HepG2 (cell line): ENCODE data around the gene NCOA1. TPM values are rescaled to one million over a fixed set of nuclear protein-coding genes. Genes with fewer than 3 reads are reported as not detected.

Experiments used
- AKAP8 ChIP-seq: sonication (generic); formaldehyde crosslinking; IDR thresholded peaks from 2 replicates; pipeline ENCODE4 v1.5.1; 2020; ENCODE audit warnings: mild to moderate bottlenecking, missing genetic modification reagents
- ATF7-NPFF ChIP-seq: sonication (generic); formaldehyde crosslinking; IDR thresholded peaks from 2 replicates; pipeline ENCODE4 v1.8.1; 2023; ENCODE audit warnings: mild to moderate bottlenecking, low read depth, missing genetic modification reagents, moderate library complexity
- FOXK2 ChIP-seq: fragments of 450-650 bp; IDR thresholded peaks from 2 replicates; pipeline ENCODE4 v1.6.1; 2016
- GTF3A ChIP-seq: sonication (generic); formaldehyde crosslinking; conservative IDR thresholded peaks from 2 replicates; pipeline ENCODE4 v1.4.0; 2020; ENCODE audit warnings: mild to moderate bottlenecking, missing genetic modification reagents
- HNRNPL ChIP-seq: fragments of 200-400 bp; formaldehyde crosslinking; IDR thresholded peaks from 2 replicates; pipeline ENCODE4 v1.6.1; 2017; ENCODE audit warnings: mild to moderate bottlenecking, low read depth, low read length
- HOXA3 ChIP-seq: sonication (generic); formaldehyde crosslinking; IDR thresholded peaks from 2 replicates; pipeline ENCODE4 v1.5.0; 2020; ENCODE audit warnings: missing genetic modification reagents
- JDP2 ChIP-seq: sonication (generic); formaldehyde crosslinking; IDR thresholded peaks from 2 replicates; pipeline ENCODE4 v1.8.1; 2022; ENCODE audit warnings: missing genetic modification reagents, borderline replicate concordance
- PHF21A ChIP-seq: sonication (generic); formaldehyde crosslinking; IDR thresholded peaks from 2 replicates; pipeline ENCODE4 v1.5.0; 2020; ENCODE audit warnings: mild to moderate bottlenecking, missing genetic modification reagents
- POLR2A ChIP-seq, 2 experiments: IDR thresholded peaks; 2 replicates each; pipeline ENCODE4 v1.6.1; 2011; ENCODE audit warnings: low read depth in 2 of 2, low read length in 2 of 2, mild to moderate bottlenecking in 1 of 2, moderate library complexity in 1 of 2; ENCODE audit not compliant: insufficient read depth in 1 of 2
- RARG ChIP-seq: sonication (generic); formaldehyde crosslinking; IDR thresholded peaks from 2 replicates; pipeline ENCODE4 v1.4.0; 2020; ENCODE audit warnings: low read depth, mild to moderate bottlenecking, missing genetic modification reagents
- SMARCC2 ChIP-seq: fragments of 450-650 bp; IDR thresholded peaks from 2 replicates; pipeline ENCODE4 v1.6.1; 2017; ENCODE audit warnings: antibody characterized with exemption, mild to moderate bottlenecking
- TP53 ChIP-seq: sonication (generic); formaldehyde crosslinking; conservative IDR thresholded peaks from 2 replicates; pipeline ENCODE4 v1.4.0; 2020; ENCODE audit warnings: missing genetic modification reagents
- ZBTB38 ChIP-seq: sonication (generic); formaldehyde crosslinking; IDR thresholded peaks from 2 replicates; pipeline ENCODE4 v1.5.1; 2020; ENCODE audit warnings: mild to moderate bottlenecking, missing genetic modification reagents
- ZBTB8A ChIP-seq: sonication (generic); formaldehyde crosslinking; IDR thresholded peaks from 2 replicates; pipeline ENCODE4 v1.4.0; 2020; ENCODE audit warnings: mild to moderate bottlenecking, low read depth, missing genetic modification reagents, borderline replicate concordance
- ZFP90 ChIP-seq: sonication (generic); formaldehyde crosslinking; IDR thresholded peaks from 2 replicates; pipeline ENCODE4 v1.8.0; 2022; ENCODE audit warnings: missing genetic modification reagents, mild to moderate bottlenecking, inconsistent platforms, borderline replicate concordance
- ZNF136 ChIP-seq: sonication (generic); formaldehyde crosslinking; IDR thresholded peaks from 2 replicates; pipeline ENCODE4 v1.8.1; 2022; ENCODE audit warnings: low read depth, mild to moderate bottlenecking, moderate library complexity, missing genetic modification reagents
- ZNF251 ChIP-seq: sonication (generic); formaldehyde crosslinking; IDR thresholded peaks from 2 replicates; pipeline ENCODE4 v1.9.0; 2021; ENCODE audit warnings: mild to moderate bottlenecking, missing genetic modification reagents
- ZNF589 ChIP-seq: sonication (generic); formaldehyde crosslinking; conservative IDR thresholded peaks from 2 replicates; pipeline ENCODE4 v1.8.0; 2022; ENCODE audit warnings: mild to moderate bottlenecking, moderate library complexity, missing genetic modification reagents
- ZNF616 ChIP-seq: sonication (generic); formaldehyde crosslinking; IDR thresholded peaks from 2 replicates; pipeline ENCODE4 v1.5.0; 2020; ENCODE audit warnings: low read depth, mild to moderate bottlenecking, missing genetic modification reagents
- ZSCAN25 ChIP-seq: sonication (generic); formaldehyde crosslinking; IDR thresholded peaks from 2 replicates; pipeline ENCODE4 v1.8.0; 2022; ENCODE audit warnings: mild to moderate bottlenecking, missing genetic modification reagents
- polyA plus RNA-seq, 8 experiments: library from polyadenylated mRNA; depleted of rRNA in 3 of 8; stranded (reverse) in 7 of 8; unstranded in 1 of 8; fragments of >200 nt; fragmentation: Illumina TruSeq in 4 of 8; extraction: Trizol in 4 of 8; gene quantifications; 2 replicates each; pipeline versions ENCODE4 v1.2.1 to v1.2.3, GENCODE V29; 2011 to 2016; ENCODE audit warnings: low read depth in 4 of 8, missing spikeins in 1 of 8, mixed read lengths in 1 of 8; ENCODE audit not compliant: insufficient read depth in 1 of 8
- total RNA-seq, 5 experiments: library from RNA; depleted of rRNA; stranded (reverse); fragments of >200 nt; fragmentation: Illumina TruSeq; extraction: Trizol; gene quantifications; 2 replicates each; pipeline ENCODE4 v1.2.3, GENCODE V29; 2016; ENCODE audit warnings: low read depth in 1 of 5
- TF ChIP-seq, protein P1 (sequence below): IDR thresholded peaks from 2 replicates; pipeline ENCODE4 v1.6.1; 2016
- TF ChIP-seq, protein P2 (sequence below): sonication (generic); formaldehyde crosslinking; IDR thresholded peaks from 2 replicates; pipeline ENCODE4 v1.5.1; 2020; ENCODE audit warnings: mild to moderate bottlenecking, missing genetic modification reagents, moderate library complexity
- TF ChIP-seq, protein P3 (sequence below): sonication (generic); formaldehyde crosslinking; IDR thresholded peaks from 2 replicates; pipeline ENCODE4; 2020; ENCODE audit warnings: missing genetic modification reagents, mild to moderate bottlenecking, borderline replicate concordance

The NCOA1 gene
- total and polyA plus RNA-seq, 2 of the 13 experiments (the other 11 are each of a cell fraction or from before 2014, with no cell fraction given), result 10.0 to 10.4 TPM

DNA sequence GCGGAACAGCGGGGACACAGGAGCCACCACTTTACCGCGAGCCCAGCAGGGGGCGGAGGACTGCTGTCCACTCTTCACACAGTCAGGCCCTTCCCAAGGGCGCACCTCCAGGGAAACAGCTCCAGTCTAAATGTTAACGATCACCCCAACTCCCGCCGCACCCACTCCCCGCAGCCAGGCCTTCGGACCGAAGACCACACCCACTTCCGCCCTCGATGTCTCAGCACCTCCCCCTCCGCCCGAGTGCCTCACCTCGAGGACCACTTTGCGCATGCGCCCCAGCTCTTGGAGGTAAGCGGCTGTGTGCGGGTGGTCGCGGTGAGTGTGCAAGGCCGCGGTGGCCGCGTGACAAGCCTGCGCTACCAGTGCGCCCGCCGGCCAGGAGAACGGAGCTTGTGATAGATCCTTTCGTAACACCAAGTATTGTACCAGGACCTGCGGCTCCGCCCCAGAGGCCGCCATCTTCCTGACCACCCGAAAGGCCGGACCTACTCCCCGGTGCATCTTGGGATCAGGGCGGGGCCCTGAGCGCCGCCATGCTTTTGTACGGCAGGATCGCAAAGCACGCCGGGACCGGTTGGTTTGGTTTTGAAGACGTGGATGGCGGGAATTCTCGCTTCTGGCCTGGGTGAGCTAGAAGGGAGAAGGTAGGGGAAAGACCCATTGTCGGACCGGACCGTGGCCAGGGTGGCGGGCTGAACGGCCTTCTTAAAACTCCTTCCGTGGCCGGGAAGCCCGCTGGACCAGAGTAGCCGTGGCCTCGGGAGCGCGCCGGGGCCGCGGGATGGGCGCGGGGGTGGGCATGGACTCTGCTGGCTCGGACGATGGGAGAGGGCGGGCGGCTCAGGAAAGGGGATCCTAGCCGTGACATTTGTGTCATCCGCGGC lies 302.1 kb downstream of the NCOA1 start, which contains the start of the genes CENPO and PTRHD1 (continued):
- TF ChIP-seq GTF3A (no peak), ZNF251 (CRISPR knock-in tag) (no peak; the same call in 1 of the 2 replicates), JDP2 (CRISPR knock-in tag) (0 out of 2 replicates have a peak, but pooled peaks have one; percentile 63), AKAP8 (CRISPR knock-in tag) (no peak; the same call in 1 of the 2 replicates), ZNF616 (CRISPR knock-in tag) (no peak), POLR2A (IDR thresholded peaks at IDR 0.05; ENCODE audit: insufficient read depth in 1 of 2, low read depth in 2 of 2, low read length in 2 of 2) (peak; percentile 72 to 96), ZBTB8A (CRISPR knock-in tag) (no peak), TP53 (CRISPR knock-in tag) (peak; percentile 77; the same call in 1 of the 2 replicates), ZBTB38 (CRISPR knock-in tag) (peak; percentile 79), ZNF136 (CRISPR knock-in tag) (peak; percentile 72), RARG (0 out of 2 replicates have a peak, but pooled peaks have one; percentile 79), ZFP90 (CRISPR knock-in tag) (peak; percentile 90), FOXK2 (peak; percentile 70; the same call in 1 of the 2 replicates), ZSCAN25 (CRISPR knock-in tag) (peak; percentile 67; the same call in 1 of the 2 replicates), PHF21A (CRISPR knock-in tag) (peak; percentile 89), HNRNPL (no peak; the same call in 1 of the 2 replicates), ZNF589 (CRISPR knock-in tag) (peak; percentile 98), HOXA3 (CRISPR knock-in tag) (peak; percentile 98), SMARCC2 (no peak), ATF7-NPFF (CRISPR knock-in tag) (peak; percentile 29; the same call in 1 of the 2 replicates)
- TF ChIP-seq, protein P1, sequence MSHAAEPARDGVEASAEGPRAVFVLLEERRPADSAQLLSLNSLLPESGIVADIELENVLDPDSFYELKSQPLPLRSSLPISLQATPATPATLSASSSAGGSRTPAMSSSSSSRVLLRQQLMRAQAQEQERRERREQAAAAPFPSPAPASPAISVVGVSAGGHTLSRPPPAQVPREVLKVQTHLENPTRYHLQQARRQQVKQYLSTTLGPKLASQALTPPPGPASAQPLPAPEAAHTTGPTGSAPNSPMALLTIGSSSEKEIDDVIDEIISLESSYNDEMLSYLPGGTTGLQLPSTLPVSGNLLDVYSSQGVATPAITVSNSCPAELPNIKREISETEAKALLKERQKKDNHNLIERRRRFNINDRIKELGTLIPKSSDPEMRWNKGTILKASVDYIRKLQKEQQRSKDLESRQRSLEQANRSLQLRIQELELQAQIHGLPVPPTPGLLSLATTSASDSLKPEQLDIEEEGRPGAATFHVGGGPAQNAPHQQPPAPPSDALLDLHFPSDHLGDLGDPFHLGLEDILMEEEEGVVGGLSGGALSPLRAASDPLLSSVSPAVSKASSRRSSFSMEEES, result no peak
- TF ChIP-seq, protein P2, sequence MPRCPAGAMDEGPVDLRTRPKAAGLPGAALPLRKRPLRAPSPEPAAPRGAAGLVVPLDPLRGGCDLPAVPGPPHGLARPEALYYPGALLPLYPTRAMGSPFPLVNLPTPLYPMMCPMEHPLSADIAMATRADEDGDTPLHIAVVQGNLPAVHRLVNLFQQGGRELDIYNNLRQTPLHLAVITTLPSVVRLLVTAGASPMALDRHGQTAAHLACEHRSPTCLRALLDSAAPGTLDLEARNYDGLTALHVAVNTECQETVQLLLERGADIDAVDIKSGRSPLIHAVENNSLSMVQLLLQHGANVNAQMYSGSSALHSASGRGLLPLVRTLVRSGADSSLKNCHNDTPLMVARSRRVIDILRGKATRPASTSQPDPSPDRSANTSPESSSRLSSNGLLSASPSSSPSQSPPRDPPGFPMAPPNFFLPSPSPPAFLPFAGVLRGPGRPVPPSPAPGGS (CRISPR knock-in tag), result peak; percentile 88
- TF ChIP-seq, protein P3, sequence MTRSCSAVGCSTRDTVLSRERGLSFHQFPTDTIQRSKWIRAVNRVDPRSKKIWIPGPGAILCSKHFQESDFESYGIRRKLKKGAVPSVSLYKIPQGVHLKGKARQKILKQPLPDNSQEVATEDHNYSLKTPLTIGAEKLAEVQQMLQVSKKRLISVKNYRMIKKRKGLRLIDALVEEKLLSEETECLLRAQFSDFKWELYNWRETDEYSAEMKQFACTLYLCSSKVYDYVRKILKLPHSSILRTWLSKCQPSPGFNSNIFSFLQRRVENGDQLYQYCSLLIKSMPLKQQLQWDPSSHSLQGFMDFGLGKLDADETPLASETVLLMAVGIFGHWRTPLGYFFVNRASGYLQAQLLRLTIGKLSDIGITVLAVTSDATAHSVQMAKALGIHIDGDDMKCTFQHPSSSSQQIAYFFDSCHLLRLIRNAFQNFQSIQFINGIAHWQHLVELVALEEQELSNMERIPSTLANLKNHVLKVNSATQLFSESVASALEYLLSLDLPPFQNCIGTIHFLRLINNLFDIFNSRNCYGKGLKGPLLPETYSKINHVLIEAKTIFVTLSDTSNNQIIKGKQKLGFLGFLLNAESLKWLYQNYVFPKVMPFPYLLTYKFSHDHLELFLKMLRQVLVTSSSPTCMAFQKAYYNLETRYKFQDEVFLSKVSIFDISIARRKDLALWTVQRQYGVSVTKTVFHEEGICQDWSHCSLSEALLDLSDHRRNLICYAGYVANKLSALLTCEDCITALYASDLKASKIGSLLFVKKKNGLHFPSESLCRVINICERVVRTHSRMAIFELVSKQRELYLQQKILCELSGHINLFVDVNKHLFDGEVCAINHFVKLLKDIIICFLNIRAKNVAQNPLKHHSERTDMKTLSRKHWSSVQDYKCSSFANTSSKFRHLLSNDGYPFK, result peak; percentile 99
